Measurements from ENCODE around the gene DNAH12.
A peak's percentile ranks its signal among the peaks of the same experiment; 100 is the strongest.

DNAH12 gene

DNA sequence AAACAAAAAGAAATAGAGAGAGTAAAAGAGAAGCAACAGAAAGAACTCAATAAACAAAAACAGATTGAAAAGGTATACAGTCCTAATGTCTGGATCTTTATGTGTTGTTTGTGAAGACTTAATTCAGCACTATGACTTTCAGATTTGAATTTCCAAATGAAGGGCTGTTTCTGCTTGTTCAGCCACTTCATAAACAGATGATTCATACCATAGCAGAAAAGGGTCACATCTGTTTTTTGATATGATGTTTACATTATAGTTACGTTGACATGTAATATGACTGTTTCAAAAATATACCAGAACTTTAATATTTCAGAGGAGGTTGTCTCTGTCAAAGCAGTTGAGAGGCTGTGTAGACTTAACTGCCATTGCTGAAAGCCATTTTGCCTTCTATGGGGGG is 275.7 kb downstream of the DNAH12 start:
- TF ChIP-seq CSDC2 (CRISPR knock-in tag; IDR thresholded peaks at IDR 0.05) (no peak), ZNF565 (CRISPR knock-in tag; conservative IDR thresholded peaks at IDR 0.05; ENCODE audit: low read depth) (no peak), PPARA (CRISPR knock-in tag; IDR thresholded peaks at IDR 0.05; ENCODE audit: borderline replicate concordance) (no peak), ZNF8 (CRISPR knock-in tag; IDR thresholded peaks at IDR 0.05) (no peak), GLIS3 (CRISPR knock-in tag; IDR thresholded peaks at IDR 0.05) (no peak), TOX (CRISPR knock-in tag; IDR thresholded peaks at IDR 0.05; ENCODE audit: borderline replicate concordance) (no peak), ESRRG (CRISPR knock-in tag; IDR thresholded peaks at IDR 0.05) (no peak), SNAI2 (CRISPR knock-in tag; IDR thresholded peaks at IDR 0.05) (no peak), ISL1 (CRISPR knock-in tag; IDR thresholded peaks at IDR 0.05) (no peak)
- TF ChIP-seq, protein P1, sequence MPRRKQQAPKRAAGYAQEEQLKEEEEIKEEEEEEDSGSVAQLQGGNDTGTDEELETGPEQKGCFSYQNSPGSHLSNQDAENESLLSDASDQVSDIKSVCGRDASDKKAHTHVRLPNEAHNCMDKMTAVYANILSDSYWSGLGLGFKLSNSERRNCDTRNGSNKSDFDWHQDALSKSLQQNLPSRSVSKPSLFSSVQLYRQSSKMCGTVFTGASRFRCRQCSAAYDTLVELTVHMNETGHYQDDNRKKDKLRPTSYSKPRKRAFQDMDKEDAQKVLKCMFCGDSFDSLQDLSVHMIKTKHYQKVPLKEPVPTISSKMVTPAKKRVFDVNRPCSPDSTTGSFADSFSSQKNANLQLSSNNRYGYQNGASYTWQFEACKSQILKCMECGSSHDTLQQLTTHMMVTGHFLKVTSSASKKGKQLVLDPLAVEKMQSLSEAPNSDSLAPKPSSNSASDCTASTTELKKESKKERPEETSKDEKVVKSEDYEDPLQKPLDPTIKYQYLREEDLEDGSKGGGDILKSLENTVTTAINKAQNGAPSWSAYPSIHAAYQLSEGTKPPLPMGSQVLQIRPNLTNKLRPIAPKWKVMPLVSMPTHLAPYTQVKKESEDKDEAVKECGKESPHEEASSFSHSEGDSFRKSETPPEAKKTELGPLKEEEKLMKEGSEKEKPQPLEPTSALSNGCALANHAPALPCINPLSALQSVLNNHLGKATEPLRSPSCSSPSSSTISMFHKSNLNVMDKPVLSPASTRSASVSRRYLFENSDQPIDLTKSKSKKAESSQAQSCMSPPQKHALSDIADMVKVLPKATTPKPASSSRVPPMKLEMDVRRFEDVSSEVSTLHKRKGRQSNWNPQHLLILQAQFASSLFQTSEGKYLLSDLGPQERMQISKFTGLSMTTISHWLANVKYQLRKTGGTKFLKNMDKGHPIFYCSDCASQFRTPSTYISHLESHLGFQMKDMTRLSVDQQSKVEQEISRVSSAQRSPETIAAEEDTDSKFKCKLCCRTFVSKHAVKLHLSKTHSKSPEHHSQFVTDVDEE (CRISPR knock-in tag; IDR thresholded peaks at IDR 0.05), result no peak
- no peak for ATAC-seq

DNA sequence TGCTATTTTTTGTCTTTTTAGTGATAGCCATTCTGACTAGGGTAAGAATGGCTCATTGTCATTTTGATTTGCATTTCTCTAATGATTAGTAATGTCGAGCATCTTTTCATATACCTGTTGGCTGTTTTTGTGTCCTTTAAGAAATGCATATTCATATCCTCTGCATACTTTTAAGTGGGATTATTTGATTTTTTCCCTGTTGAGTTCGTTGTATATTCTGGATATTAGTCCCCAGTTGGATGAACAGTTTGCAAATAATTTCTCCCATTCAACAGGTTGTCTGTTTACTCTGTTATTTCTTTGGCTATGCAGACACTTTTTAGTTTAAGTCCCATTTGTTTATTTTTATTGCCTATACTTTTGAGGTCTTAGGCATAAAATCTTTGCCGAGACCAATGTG is 282.2 kb downstream of the DNAH12 start:
- no peak for ATAC-seq
- TF ChIP-seq, protein P2, sequence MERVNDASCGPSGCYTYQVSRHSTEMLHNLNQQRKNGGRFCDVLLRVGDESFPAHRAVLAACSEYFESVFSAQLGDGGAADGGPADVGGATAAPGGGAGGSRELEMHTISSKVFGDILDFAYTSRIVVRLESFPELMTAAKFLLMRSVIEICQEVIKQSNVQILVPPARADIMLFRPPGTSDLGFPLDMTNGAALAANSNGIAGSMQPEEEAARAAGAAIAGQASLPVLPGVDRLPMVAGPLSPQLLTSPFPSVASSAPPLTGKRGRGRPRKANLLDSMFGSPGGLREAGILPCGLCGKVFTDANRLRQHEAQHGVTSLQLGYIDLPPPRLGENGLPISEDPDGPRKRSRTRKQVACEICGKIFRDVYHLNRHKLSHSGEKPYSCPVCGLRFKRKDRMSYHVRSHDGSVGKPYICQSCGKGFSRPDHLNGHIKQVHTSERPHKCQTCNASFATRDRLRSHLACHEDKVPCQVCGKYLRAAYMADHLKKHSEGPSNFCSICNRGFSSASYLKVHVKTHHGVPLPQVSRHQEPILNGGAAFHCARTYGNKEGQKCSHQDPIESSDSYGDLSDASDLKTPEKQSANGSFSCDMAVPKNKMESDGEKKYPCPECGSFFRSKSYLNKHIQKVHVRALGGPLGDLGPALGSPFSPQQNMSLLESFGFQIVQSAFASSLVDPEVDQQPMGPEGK (CRISPR knock-in tag; IDR thresholded peaks at IDR 0.05; ENCODE audit: borderline replicate concordance), result no peak
- TF ChIP-seq SNAI2 (CRISPR knock-in tag; IDR thresholded peaks at IDR 0.05) (no peak), ISL1 (CRISPR knock-in tag; IDR thresholded peaks at IDR 0.05) (no peak), TCF4 (CRISPR knock-in tag; IDR thresholded peaks at IDR 0.05; ENCODE audit: borderline replicate concordance) (no peak), BACH2 (CRISPR knock-in tag; IDR thresholded peaks at IDR 0.05; ENCODE audit: borderline replicate concordance) (no peak), ZC3H10 (CRISPR knock-in tag; IDR thresholded peaks at IDR 0.05) (no peak), ZNF70 (CRISPR knock-in tag; IDR thresholded peaks at IDR 0.05) (no peak)

DNA sequence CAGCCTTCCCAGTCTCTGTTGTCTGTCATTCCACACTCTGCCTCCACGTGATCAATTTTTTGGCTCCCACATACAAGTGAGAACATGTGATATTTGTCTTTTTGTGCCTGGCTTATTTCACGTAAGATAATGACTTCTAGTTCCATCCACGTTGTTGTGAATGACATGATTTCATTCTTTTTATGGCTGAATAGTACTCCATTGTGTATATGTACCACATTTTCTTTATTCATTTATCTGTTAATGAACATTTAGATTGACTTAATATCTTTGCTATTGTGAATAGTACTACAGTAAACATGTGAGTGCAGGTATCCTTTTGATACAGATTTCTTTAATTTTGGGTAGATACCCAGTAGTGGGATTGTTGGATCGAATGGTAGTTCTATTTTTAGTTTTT is 283.0 kb downstream of the DNAH12 start:
- ATAC-seq, result no peak
- peak; percentile 64 for TF ChIP-seq ZNF8 (CRISPR knock-in tag; IDR thresholded peaks at IDR 0.05)
- no peak for TF ChIP-seq SNAI2 (CRISPR knock-in tag; IDR thresholded peaks at IDR 0.05)

DNA sequence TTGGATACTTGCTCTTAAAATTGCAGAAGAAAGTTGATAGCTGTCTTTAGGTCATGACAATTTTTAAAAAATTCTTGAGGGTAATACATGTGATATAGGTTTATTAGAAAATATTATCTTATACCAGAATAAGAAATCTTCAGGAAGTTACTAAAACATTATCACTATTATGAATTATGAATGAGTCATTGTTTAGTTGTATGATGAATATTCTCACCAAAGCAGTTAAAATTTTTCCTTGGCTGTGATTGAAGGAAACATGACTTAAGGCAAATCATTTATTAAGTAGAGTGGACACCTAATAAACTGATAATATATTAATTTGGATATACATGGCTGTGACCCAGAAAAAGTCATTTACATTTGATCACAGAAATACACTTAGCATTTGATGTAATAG is 286.5 kb downstream of the DNAH12 start:
- TF ChIP-seq ZFP30 (CRISPR knock-in tag; IDR thresholded peaks at IDR 0.05) (no peak), SNAI2 (CRISPR knock-in tag; IDR thresholded peaks at IDR 0.05) (no peak), ZNF70 (CRISPR knock-in tag; IDR thresholded peaks at IDR 0.05) (no peak), GLIS3 (CRISPR knock-in tag; IDR thresholded peaks at IDR 0.05) (no peak), ARNTL (CRISPR knock-in tag; IDR thresholded peaks at IDR 0.05; ENCODE audit: borderline replicate concordance, low read depth) (no peak), ZC3H10 (CRISPR knock-in tag; IDR thresholded peaks at IDR 0.05) (no peak), ZNF565 (CRISPR knock-in tag; conservative IDR thresholded peaks at IDR 0.05; ENCODE audit: low read depth) (no peak), ZFP3 (CRISPR knock-in tag; IDR thresholded peaks at IDR 0.05) (no peak)
- TF ChIP-seq, protein P1 (CRISPR knock-in tag; IDR thresholded peaks at IDR 0.05), result no peak
- TF ChIP-seq, protein P3, sequence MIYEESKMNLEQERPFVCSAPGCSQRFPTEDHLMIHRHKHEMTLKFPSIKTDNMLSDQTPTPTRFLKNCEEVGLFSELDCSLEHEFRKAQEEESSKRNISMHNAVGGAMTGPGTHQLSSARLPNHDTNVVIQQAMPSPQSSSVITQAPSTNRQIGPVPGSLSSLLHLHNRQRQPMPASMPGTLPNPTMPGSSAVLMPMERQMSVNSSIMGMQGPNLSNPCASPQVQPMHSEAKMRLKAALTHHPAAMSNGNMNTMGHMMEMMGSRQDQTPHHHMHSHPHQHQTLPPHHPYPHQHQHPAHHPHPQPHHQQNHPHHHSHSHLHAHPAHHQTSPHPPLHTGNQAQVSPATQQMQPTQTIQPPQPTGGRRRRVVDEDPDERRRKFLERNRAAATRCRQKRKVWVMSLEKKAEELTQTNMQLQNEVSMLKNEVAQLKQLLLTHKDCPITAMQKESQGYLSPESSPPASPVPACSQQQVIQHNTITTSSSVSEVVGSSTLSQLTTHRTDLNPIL (CRISPR knock-in tag; IDR thresholded peaks at IDR 0.05; ENCODE audit: low read depth), result no peak
- ATAC-seq, result no peak
